ENCODE data around the gene SIL1.
"Not testable (repeated sequence)": the region's sequence is repeated elsewhere in the genome, so short reads cannot be mapped to it uniquely, and the experiment has no call there.

SIL1 gene

GRCh38 chr5:139037732-139038131 is 160.4 kb downstream of the SIL1 start:
- no CpG with 5 or more reads among the region's 3 CpGs for WGBS (ENCODE audit: insufficient coverage, insufficient read length)
- no peak overlapping the region for H3K4me3 ChIP-seq (ENCODE audit: low read length)

GRCh38 chr5:139036332-139036731 is 161.8 kb downstream of the SIL1 start:
- H3K27me3 ChIP-seq (ENCODE audit: control insufficient read depth, insufficient read depth, low read length); H3K36me3 ChIP-seq (ENCODE audit: control insufficient read depth, insufficient read depth, low read length); H3K4me1 ChIP-seq (ENCODE audit: control insufficient read depth, insufficient read depth, low read length); DNase-seq (ENCODE audit: low read depth, low spot score); H3K27ac ChIP-seq (ENCODE audit: low read length); H3K9me3 ChIP-seq (ENCODE audit: control insufficient read depth, insufficient read depth, low read length); H3K4me3 ChIP-seq (ENCODE audit: low read length): not testable (repeated sequence)
- WGBS (ENCODE audit: insufficient coverage, insufficient read length): no CpG with 5 or more reads among the region's 3 CpGs

More at GRCh38 chr5:139037732-139038131, 160.4 kb downstream of the SIL1 start:
- Histone ChIP-seq H3K9me3 (ENCODE audit: control insufficient read depth, insufficient read depth, low read length) (no peaks in the 10 kb centered on the region), H3K27ac (ENCODE audit: low read length) (no peak overlapping the region), H3K4me1 (ENCODE audit: control insufficient read depth, insufficient read depth, low read length) (no peaks in the 10 kb centered on the region; the same call in 1 of the 2 replicates), H3K27me3 (ENCODE audit: control insufficient read depth, insufficient read depth, low read length) (no peaks in the 10 kb centered on the region), H3K36me3 (ENCODE audit: control insufficient read depth, insufficient read depth, low read length) (no peaks in the 10 kb centered on the region)
- no peak for DNase-seq (ENCODE audit: low read depth, low spot score)

- Histone ChIP-seq H3K36me3 (ENCODE audit: control insufficient read depth, insufficient read depth, low read length) (no peaks in the 10 kb centered on the region), H3K27ac (ENCODE audit: low read length) (no peak overlapping the region), H3K4me3 (ENCODE audit: low read length) (no peak overlapping the region), H3K4me1 (ENCODE audit: control insufficient read depth, insufficient read depth, low read length) (no peaks in the 10 kb centered on the region), H3K27me3 (ENCODE audit: control insufficient read depth, insufficient read depth, low read length) (no peaks in the 10 kb centered on the region), H3K9me3 (ENCODE audit: control insufficient read depth, insufficient read depth, low read length) (no peaks in the 10 kb centered on the region)
- WGBS (ENCODE audit: insufficient coverage, insufficient read length): no CpG with 5 or more reads among the region's 2 CpGs
- no peak for DNase-seq (ENCODE audit: low read depth, low spot score)
These were observed 171.0 kb downstream of the SIL1 start for GRCh38 chr5:139027150-139027549.

GRCh38 chr5:139025651-139026050 is 172.5 kb downstream of the SIL1 start:
- no peaks in the 10 kb centered on the region for H3K27me3 ChIP-seq (ENCODE audit: control insufficient read depth, insufficient read depth, low read length)

GRCh38 chr5:139023286-139023685 is 174.9 kb downstream of the SIL1 start:
- Histone ChIP-seq H3K36me3 (ENCODE audit: control insufficient read depth, insufficient read depth, low read length) (no peaks in the 10 kb centered on the region), H3K27ac (ENCODE audit: low read length) (no peak overlapping the region), H3K4me1 (ENCODE audit: control insufficient read depth, insufficient read depth, low read length) (no peaks in the 10 kb centered on the region), H3K27me3 (ENCODE audit: control insufficient read depth, insufficient read depth, low read length) (no peaks in the 10 kb centered on the region), H3K9me3 (ENCODE audit: control insufficient read depth, insufficient read depth, low read length) (no peaks in the 10 kb centered on the region), H3K4me3 (ENCODE audit: low read length) (no peak overlapping the region)
- no peak for DNase-seq (ENCODE audit: low read depth, low spot score)
- no CpG with 5 or more reads among the region's 8 CpGs for WGBS (ENCODE audit: insufficient coverage, insufficient read length)

More at GRCh38 chr5:139025651-139026050, 172.5 kb downstream of the SIL1 start:
- Histone ChIP-seq H3K4me3 (ENCODE audit: low read length) (no peak overlapping the region), H3K36me3 (ENCODE audit: control insufficient read depth, insufficient read depth, low read length) (no peaks in the 10 kb centered on the region), H3K27ac (ENCODE audit: low read length) (no peak overlapping the region), H3K4me1 (ENCODE audit: control insufficient read depth, insufficient read depth, low read length) (no peaks in the 10 kb centered on the region), H3K9me3 (ENCODE audit: control insufficient read depth, insufficient read depth, low read length) (no peaks in the 10 kb centered on the region)
- no CpG with 5 or more reads among the region's 2 CpGs for WGBS (ENCODE audit: insufficient coverage, insufficient read length)
- DNase-seq (ENCODE audit: low read depth, low spot score): no peak

- WGBS (ENCODE audit: insufficient coverage, insufficient read length): no CpG with 5 or more reads among the region's 1 CpG
- H3K36me3 ChIP-seq (ENCODE audit: control insufficient read depth, insufficient read depth, low read length): no peaks in the 10 kb centered on the region
- no peak overlapping the region for H3K27ac ChIP-seq (ENCODE audit: low read length)
These were observed 175.6 kb downstream of the SIL1 start for GRCh38 chr5:139022528-139022927.

GRCh38 chr5:139021346-139021745 is 176.8 kb downstream of the SIL1 start:
- Histone ChIP-seq H3K4me1 (ENCODE audit: control insufficient read depth, insufficient read depth, low read length) (no peaks in the 10 kb centered on the region), H3K36me3 (ENCODE audit: control insufficient read depth, insufficient read depth, low read length) (no peaks in the 10 kb centered on the region), H3K4me3 (ENCODE audit: low read length) (no peak overlapping the region), H3K27me3 (ENCODE audit: control insufficient read depth, insufficient read depth, low read length) (no peaks in the 10 kb centered on the region), H3K27ac (ENCODE audit: low read length) (no peak overlapping the region), H3K9me3 (ENCODE audit: control insufficient read depth, insufficient read depth, low read length) (no peaks in the 10 kb centered on the region)
- no CpG with 5 or more reads among the region's 3 CpGs for WGBS (ENCODE audit: insufficient coverage, insufficient read length)
- DNase-seq (ENCODE audit: low read depth, low spot score): no peak

More at GRCh38 chr5:139022528-139022927, 175.6 kb downstream of the SIL1 start:
- DNase-seq (ENCODE audit: low read depth, low spot score): no peak
- Histone ChIP-seq H3K4me3 (ENCODE audit: low read length) (no peak overlapping the region), H3K4me1 (ENCODE audit: control insufficient read depth, insufficient read depth, low read length) (no peaks in the 10 kb centered on the region), H3K9me3 (ENCODE audit: control insufficient read depth, insufficient read depth, low read length) (no peaks in the 10 kb centered on the region), H3K27me3 (ENCODE audit: control insufficient read depth, insufficient read depth, low read length) (no peaks in the 10 kb centered on the region)

- Histone ChIP-seq H3K4me3 (ENCODE audit: low read length) (no peak overlapping the region), H3K4me1 (ENCODE audit: control insufficient read depth, insufficient read depth, low read length) (no peaks in the 10 kb centered on the region), H3K27ac (ENCODE audit: low read length) (no peak overlapping the region), H3K9me3 (ENCODE audit: control insufficient read depth, insufficient read depth, low read length) (no peaks in the 10 kb centered on the region), H3K36me3 (ENCODE audit: control insufficient read depth, insufficient read depth, low read length) (no peaks in the 10 kb centered on the region), H3K27me3 (ENCODE audit: control insufficient read depth, insufficient read depth, low read length) (no peaks in the 10 kb centered on the region)
- no CpG with 5 or more reads among the region's 4 CpGs for WGBS (ENCODE audit: insufficient coverage, insufficient read length)
- no peak for DNase-seq (ENCODE audit: low read depth, low spot score)
These were observed 178.3 kb downstream of the SIL1 start for GRCh38 chr5:139019880-139020279.

GRCh38 chr5:139019211-139019610 is 179.0 kb downstream of the SIL1 start:
- no peaks in the 10 kb centered on the region for H3K4me1 ChIP-seq (ENCODE audit: control insufficient read depth, insufficient read depth, low read length)
- no peak overlapping the region for H3K27ac ChIP-seq (ENCODE audit: low read length)
- WGBS (ENCODE audit: insufficient coverage, insufficient read length): no CpG with 5 or more reads among the region's 3 CpGs

GRCh38 chr5:139017624-139018023 is 180.5 kb downstream of the SIL1 start:
- Histone ChIP-seq H3K9me3 (ENCODE audit: control insufficient read depth, insufficient read depth, low read length) (no peaks in the 10 kb centered on the region), H3K36me3 (ENCODE audit: control insufficient read depth, insufficient read depth, low read length) (no peaks in the 10 kb centered on the region), H3K27ac (ENCODE audit: low read length) (no peak overlapping the region), H3K4me1 (ENCODE audit: control insufficient read depth, insufficient read depth, low read length) (no peaks in the 10 kb centered on the region), H3K4me3 (ENCODE audit: low read length) (no peak overlapping the region), H3K27me3 (ENCODE audit: control insufficient read depth, insufficient read depth, low read length) (no peaks in the 10 kb centered on the region)
- no peak for DNase-seq (ENCODE audit: low read depth, low spot score)
- no CpG with 5 or more reads among the region's 5 CpGs for WGBS (ENCODE audit: insufficient coverage, insufficient read length)

More at GRCh38 chr5:139019211-139019610, 179.0 kb downstream of the SIL1 start:
- Histone ChIP-seq H3K9me3 (ENCODE audit: control insufficient read depth, insufficient read depth, low read length) (no peaks in the 10 kb centered on the region), H3K27me3 (ENCODE audit: control insufficient read depth, insufficient read depth, low read length) (no peaks in the 10 kb centered on the region), H3K4me3 (ENCODE audit: low read length) (no peak overlapping the region), H3K36me3 (ENCODE audit: control insufficient read depth, insufficient read depth, low read length) (no peaks in the 10 kb centered on the region)
- DNase-seq (ENCODE audit: low read depth, low spot score): no peak

GRCh38 chr5:139016186-139016585 is 182.0 kb downstream of the SIL1 start:
- no peak overlapping the region for H3K4me3 ChIP-seq (ENCODE audit: low read length)
- H3K4me1 ChIP-seq (ENCODE audit: control insufficient read depth, insufficient read depth, low read length): no peaks in the 10 kb centered on the region
- H3K27ac ChIP-seq (ENCODE audit: low read length): no peak overlapping the region
- H3K27me3 ChIP-seq (ENCODE audit: control insufficient read depth, insufficient read depth, low read length): no peaks in the 10 kb centered on the region
- no peaks in the 10 kb centered on the region for H3K9me3 ChIP-seq (ENCODE audit: control insufficient read depth, insufficient read depth, low read length)
- no peak for DNase-seq (ENCODE audit: low read depth, low spot score)
- no CpG with 5 or more reads among the region's 3 CpGs for WGBS (ENCODE audit: insufficient coverage, insufficient read length)
- H3K36me3 ChIP-seq (ENCODE audit: control insufficient read depth, insufficient read depth, low read length): no peaks in the 10 kb centered on the region
